Panc1 (cell line): Measurements from ENCODE around the gene PPFIA4. TPM values are rescaled to one million over a fixed set of nuclear protein-coding genes. Genes with fewer than 3 reads are reported as not detected.
A peak's percentile ranks its signal among the peaks of the same experiment; 100 is the strongest.

Source experiments
- ATAC-seq: fragments of 200-7000 bp; cut with Tn5 transposase; 2 replicates; pipeline ENCODE4 v1.9.1; 2020; ENCODE audit warnings: mild to moderate bottlenecking, moderate library complexity
- BruUV-seq: library from RNA; stranded (reverse); fragments of 400-500 nt; replicated peaks from 2 replicates; lab custom pipeline; 2021; lab: Mats Ljungman, UMichigan
- CTCF ChIA-PET: fragments of 300-600 bp; sonication (Branson Sonifier 250); formaldehyde crosslinking; loops from one replicate; lab custom pipeline; 2022; ENCODE audit warnings: antibody characterized with exemption; lab: Charles Lee
- POLR2A ChIA-PET: fragments of 300-600 bp; sonication (Branson Sonifier 250); formaldehyde crosslinking; loops from one replicate; lab custom pipeline; 2022; ENCODE audit warnings: antibody characterized with exemption; lab: Charles Lee
- DNase-seq: peaks from one replicate; pipeline ENCODE4 v3.0.0-alpha.2; 2010; ENCODE audit warnings: low read depth, low spot score
- H3K27ac ChIP-seq: 2 replicates; pipeline ENCODE4 v1.5.1; 2011; ENCODE audit warnings: mild to moderate bottlenecking, low read length, inconsistent platforms
- H3K27me3 ChIP-seq: fragments of 200-500 bp; sonication (Bioruptor generic); 2 replicates; pipeline ENCODE4 v1.6.0; 2014; ENCODE audit warnings: low read length, inconsistent platforms; ENCODE audit not compliant: control insufficient read depth, insufficient read depth
- H3K36me3 ChIP-seq: fragments of 200-500 bp; sonication (Bioruptor generic); 2 replicates; pipeline ENCODE4 v1.5.1; 2014; ENCODE audit warnings: inconsistent platforms, mild to moderate bottlenecking, low read length, moderate library complexity; ENCODE audit not compliant: control insufficient read depth, insufficient read depth
- H3K4me1 ChIP-seq: 2 replicates; pipeline ENCODE4 v1.5.1; 2011; ENCODE audit warnings: inconsistent platforms, mild to moderate bottlenecking, low read length, moderate library complexity; ENCODE audit not compliant: control insufficient read depth, insufficient read depth
- H3K4me3 ChIP-seq, 2 experiments: 2 replicates each; pipeline ENCODE4 v1.5.1; 2011 to 2012; ENCODE audit warnings: low read depth in 2 of 2, low read length in 2 of 2, mild to moderate bottlenecking in 2 of 2, inconsistent platforms in 1 of 2, moderate library complexity in 1 of 2
- H3K9me3 ChIP-seq: fragments of 200-500 bp; sonication (Bioruptor generic); 2 replicates; pipeline ENCODE4 v1.5.1; 2014; ENCODE audit warnings: low read depth, mild to moderate bottlenecking, inconsistent platforms, low read length, moderate library complexity; ENCODE audit not compliant: control insufficient read depth, insufficient read depth
- CTCF ChIP-seq: fragments of 450-650 bp; IDR thresholded peaks from 2 replicates; pipeline ENCODE4 v1.5.1; 2017; ENCODE audit warnings: mild to moderate bottlenecking
- POLR2AphosphoS5 ChIP-seq: IDR thresholded peaks from 2 replicates; pipeline ENCODE4 v1.6.1; 2012; ENCODE audit warnings: mild to moderate bottlenecking, low read depth, low read length, moderate library complexity
- REST ChIP-seq, 2 experiments: IDR thresholded peaks; 2 replicates each; pipeline ENCODE4 v1.6.1; 2011 to 2012; ENCODE audit warnings: low read depth in 2 of 2, control low read depth in 1 of 2, low read length in 1 of 2, mild to moderate bottlenecking in 1 of 2, moderate library complexity in 1 of 2; ENCODE audit not compliant: insufficient read depth in 1 of 2
- in situ Hi-C: cut with HindIII; loops from 2 replicates; pipeline ENCODE4 v1.10.0; 2016; ENCODE audit warnings: low sequenced_read_pairs, low pct_unique_long_range_greater_than_20kb
- intact Hi-C: fragments of 100-400 bp; cut with micrococcal nuclease; formaldehyde crosslinking; loops from one replicate; pipeline ENCODE4 v1.10.0; 2022; ENCODE audit not compliant: unreplicated experiment
- total RNA-seq: library from RNA; stranded (reverse); gene quantifications from one replicate; pipeline ENCODE4 v1.2.1, GENCODE V29; 2021; ENCODE audit not compliant: unreplicated experiment

Gene PPFIA4
- total RNA-seq, 1 experiment from 2014 or later, result 1.9 TPM

GRCh38 chr1:203084588-203085527 lies 58.6 kb downstream of the PPFIA4 start:
- TF ChIP-seq CTCF (peak; percentile 75), REST (IDR thresholded peaks at IDR 0.05; ENCODE audit: insufficient read depth in 1 of 2, low read depth in 2 of 2, low read length in 1 of 2) (no peak)
- POLR2A ChIA-PET, result no interaction called here
- BruUV-seq, result no TSS peak
- CTCF ChIA-PET, result interaction anchor here (0.5 to 0.6 kb wide), 4 partner anchors 14 to 275 kb away, joined by 3 read pairs; no protein-coding TSS in a partner anchor
- ATAC-seq (no peak), DNase-seq (no peak)
- intact Hi-C loops (no loop called here), in situ Hi-C loops (no loop called here)
- Histone ChIP-seq H3K27me3 (no peaks in the 10 kb centered on the region), H3K9me3 (no peaks in the 10 kb centered on the region), H3K27ac (no peak overlapping the region), H3K4me3 (no peak overlapping the region), H3K4me1 (no peaks in the 10 kb centered on the region), H3K36me3 (no peaks in the 10 kb centered on the region)

GRCh38 chr1:203085528-203086406 lies 59.5 kb downstream of the PPFIA4 start, which contains the start of gene MYOG:
Gene MYOG, minus strand, starts transcription at chr1:203086012. Its CDS starts 51 bp downstream, at chr1:203085961.
- Histone ChIP-seq H3K4me1 (no peaks in the 10 kb centered on the region), H3K9me3 (no peaks in the 10 kb centered on the region), H3K27ac (no peak within 1 kb of the TSS), H3K36me3 (no peaks in the 10 kb centered on the region), H3K4me3 (no peak within 1 kb of the TSS), H3K27me3 (no peaks in the 10 kb centered on the region)
- ChIA-PET CTCF (no interaction called here), POLR2A (interaction anchor here (0.6 kb wide), 1 partner anchor 809 kb away, joined by 3 read pairs; no protein-coding TSS in a partner anchor)
- in situ Hi-C loops (no loop called here), intact Hi-C loops (no loop called here)
- no peak for TF ChIP-seq POLR2AphosphoS5
- ATAC-seq, result no peak
- no peak for DNase-seq
- BruUV-seq, result no TSS peak
